Measurements from ENCODE around the gene STRN. TPM values are rescaled to one million over a fixed set of nuclear protein-coding genes. Genes with fewer than 3 reads are reported as not detected.

Gene STRN
- 14.9 and 16.8 TPM in 2 replicates for total RNA-seq

GRCh38 chr2:36966370-36967235 is at the start of gene STRN:
Gene STRN (minus strand): TSS chr2:36966536. CDS start chr2:36966463, 73 bp downstream.

Small RNA genes within 50 kb of the gene (small RNA-seq; reads per million reads assigned to genes)
- gene RNU6-577P (ENCODE audit: low replicate concordance) = 0.20 reads per million

Other genes starting within 250 kb of the STRN start
- gene HEATR5B, start 117.8 kb upstream of the STRN start, total RNA-seq = 18.4 and 36.7 TPM in 2 replicates
- 3.7 and 13.6 TPM in 2 replicates for gene GPATCH11, start 118.0 kb upstream of the STRN start, total RNA-seq
- 18.6 and 42.2 TPM in 2 replicates for gene EIF2AK2, start 190.4 kb upstream of the STRN start, total RNA-seq
- not detected in 2 replicates for gene SULT6B1, start 222.1 kb upstream of the STRN start, total RNA-seq
- gene CEBPZOS, start 230.0 kb upstream of the STRN start, total RNA-seq = 13.1 and 19.3 TPM in 2 replicates